PC-3 (cell line): ENCODE measurements around the gene ARL13B. TPM values are rescaled to one million over a fixed set of nuclear protein-coding genes. Genes with fewer than 3 reads are reported as not detected.
A peak's percentile ranks its signal among the peaks of the same experiment; 100 is the strongest.

ENCODE experiments used
- ATAC-seq: fragments of 200-7000 bp; cut with Tn5 transposase; 2 replicates; pipeline ENCODE4 v1.9.1; 2020; ENCODE audit warnings: mild to moderate bottlenecking, moderate library complexity
- BruUV-seq: library from RNA; stranded (reverse); fragments of 400-500 nt; replicated peaks from 2 replicates; lab custom pipeline; 2021; lab: Mats Ljungman, UMichigan
- CTCF ChIA-PET: fragments of 300-600 bp; sonication (Branson Sonifier 250); formaldehyde crosslinking; loops from one replicate; lab custom pipeline; 2022; ENCODE audit warnings: antibody characterized with exemption; lab: Charles Lee
- POLR2A ChIA-PET: fragments of 300-600 bp; sonication (Branson Sonifier 250); formaldehyde crosslinking; loops from one replicate; lab custom pipeline; 2022; ENCODE audit warnings: antibody characterized with exemption; ENCODE audit not compliant: unreplicated experiment; lab: Charles Lee
- DNase-seq: peaks from one replicate; pipeline ENCODE4 v3.0.0-alpha.2; 2015
- H2AFZ ChIP-seq: fragments of 300-600 bp; sonication (generic); 2 replicates; pipeline ENCODE4 v1.6.0; 2016; ENCODE audit warnings: antibody characterized with exemption, low read length
- H3F3A ChIP-seq: fragments of 300-600 bp; sonication (generic); one replicate; pipeline ENCODE4 v1.6.0; 2017; ENCODE audit warnings: antibody characterized with exemption, low read length, control low read depth, mild to moderate bottlenecking; ENCODE audit not compliant: unreplicated experiment
- H3K27ac ChIP-seq: fragments of 300-600 bp; sonication (generic); 2 replicates; pipeline ENCODE4 v1.5.1; 2016; ENCODE audit warnings: mild to moderate bottlenecking, low read length
- H3K27me3 ChIP-seq: fragments of 300-600 bp; sonication (generic); 2 replicates; pipeline ENCODE4 v1.6.1; 2016; ENCODE audit warnings: low read length, mixed read lengths
- H3K36me3 ChIP-seq: fragments of 300-600 bp; sonication (generic); 2 replicates; pipeline ENCODE4 v1.6.1; 2016; ENCODE audit warnings: low read depth, mixed run types, low read length, mixed read lengths
- H3K4me1 ChIP-seq: fragments of 300-600 bp; sonication (generic); 2 replicates; pipeline ENCODE4 v1.5.1; 2016; ENCODE audit warnings: low read length; ENCODE audit not compliant: insufficient read depth
- H3K4me2 ChIP-seq: fragments of 300-600 bp; sonication (generic); 2 replicates; pipeline ENCODE4 v1.6.0; 2016; ENCODE audit warnings: low read length
- H3K4me3 ChIP-seq: fragments of 300-600 bp; sonication (generic); 2 replicates; pipeline ENCODE4 v1.5.1; 2016; ENCODE audit warnings: mild to moderate bottlenecking, low read length, mixed read lengths
- H3K79me2 ChIP-seq: fragments of 300-600 bp; sonication (generic); 2 replicates; pipeline ENCODE4 v1.6.1; 2017; ENCODE audit warnings: low read length, mixed read lengths
- H3K9ac ChIP-seq: fragments of 300-600 bp; sonication (generic); 2 replicates; pipeline ENCODE4 v1.6.0; 2016; ENCODE audit warnings: mild to moderate bottlenecking, low read length
- H3K9me2 ChIP-seq: fragments of 300-600 bp; sonication (generic); replicated peaks from 2 replicates; pipeline ENCODE4 v1.6.1; 2016; ENCODE audit warnings: mixed run types, low read length, mixed read lengths
- H3K9me3 ChIP-seq: fragments of 300-600 bp; sonication (generic); 2 replicates; pipeline ENCODE4 v1.6.1; 2016; ENCODE audit warnings: low read length, mixed read lengths
- H4K20me1 ChIP-seq: fragments of 300-600 bp; sonication (generic); 2 replicates; pipeline ENCODE4 v1.6.1; 2016; ENCODE audit warnings: low read length, mixed read lengths
- EZH2 ChIP-seq: fragments of 300-600 bp; sonication (generic); IDR thresholded peaks from one replicate; pipeline ENCODE4 v1.6.1; 2017; ENCODE audit warnings: antibody characterized with exemption, mild to moderate bottlenecking, low read length; ENCODE audit not compliant: unreplicated experiment
- EZH2phosphoT487 ChIP-seq: fragments of 300-600 bp; sonication (generic); IDR thresholded peaks from 2 replicates; pipeline ENCODE4 v1.6.1; 2018; ENCODE audit warnings: mild to moderate bottlenecking, antibody characterized with exemption, low read length, borderline replicate concordance
- intact Hi-C: fragments of 100-400 bp; cut with micrococcal nuclease; formaldehyde crosslinking; loops from 2 replicates; pipeline ENCODE4 v1.9.0; 2023
- total RNA-seq: library from RNA; depleted of rRNA; stranded (reverse); fragments of >200 nt; gene quantifications from 2 replicates; pipeline ENCODE4 v1.2.3, GENCODE V29; 2014
- TF ChIP-seq, protein P1 (sequence below): fragments of 300-600 bp; sonication (generic); conservative IDR thresholded peaks from 2 replicates; pipeline ENCODE4 v1.5.1; 2017; ENCODE audit warnings: antibody characterized with exemption, low read depth, mild to moderate bottlenecking, low read length

Gene ARL13B
- total RNA-seq, 1 experiment from 2014 or later = 10.7 TPM

- TF ChIP-seq EZH2 = no peak
- TF ChIP-seq, protein P1, sequence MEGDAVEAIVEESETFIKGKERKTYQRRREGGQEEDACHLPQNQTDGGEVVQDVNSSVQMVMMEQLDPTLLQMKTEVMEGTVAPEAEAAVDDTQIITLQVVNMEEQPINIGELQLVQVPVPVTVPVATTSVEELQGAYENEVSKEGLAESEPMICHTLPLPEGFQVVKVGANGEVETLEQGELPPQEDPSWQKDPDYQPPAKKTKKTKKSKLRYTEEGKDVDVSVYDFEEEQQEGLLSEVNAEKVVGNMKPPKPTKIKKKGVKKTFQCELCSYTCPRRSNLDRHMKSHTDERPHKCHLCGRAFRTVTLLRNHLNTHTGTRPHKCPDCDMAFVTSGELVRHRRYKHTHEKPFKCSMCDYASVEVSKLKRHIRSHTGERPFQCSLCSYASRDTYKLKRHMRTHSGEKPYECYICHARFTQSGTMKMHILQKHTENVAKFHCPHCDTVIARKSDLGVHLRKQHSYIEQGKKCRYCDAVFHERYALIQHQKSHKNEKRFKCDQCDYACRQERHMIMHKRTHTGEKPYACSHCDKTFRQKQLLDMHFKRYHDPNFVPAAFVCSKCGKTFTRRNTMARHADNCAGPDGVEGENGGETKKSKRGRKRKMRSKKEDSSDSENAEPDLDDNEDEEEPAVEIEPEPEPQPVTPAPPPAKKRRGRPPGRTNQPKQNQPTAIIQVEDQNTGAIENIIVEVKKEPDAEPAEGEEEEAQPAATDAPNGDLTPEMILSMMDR = no peak
- TF ChIP-seq EZH2phosphoT487 = no peak
- H3K27me3 ChIP-seq = no peaks in the 10 kb centered on the region
- ATAC-seq = no peak
These were observed 3.5 kb downstream of the ARL13B start for GRCh38 chr3:93983408-93983807.

GRCh38 chr3:93984618-93985017 lies 4.7 kb downstream of the ARL13B start:
- no TSS peak for BruUV-seq
- DNase-seq = no peak
- Histone ChIP-seq H3K9me2 (no peaks in the 10 kb centered on the region), H3K9me3 (no peaks in the 10 kb centered on the region), H3K9ac (no peak overlapping the region), H2AFZ (no peak overlapping the region), H3K79me2 (peaks cover 43% of the 10 kb centered on the region), H3K27ac (no peak overlapping the region), H3K4me3 (no peak overlapping the region), H3K36me3 (no peaks in the 10 kb centered on the region), H3K27me3 (no peaks in the 10 kb centered on the region), H3F3A (no peaks in the 10 kb centered on the region), H3K4me1 (peaks cover 27% of the 10 kb centered on the region; the same call in 1 of the 2 replicates), H3K4me2 (no peak overlapping the region), H4K20me1 (no peaks in the 10 kb centered on the region)
- CTCF ChIA-PET = no interaction called here
- TF ChIP-seq EZH2phosphoT487 (no peak), EZH2 (no peak)
- TF ChIP-seq, protein P1 = no peak
- ATAC-seq = no peak
- intact Hi-C loops = no loop called here
- POLR2A ChIA-PET = no interaction called here

More at GRCh38 chr3:93983408-93983807, 3.5 kb downstream of the ARL13B start:
- no TSS peak for BruUV-seq
- CTCF ChIA-PET = no interaction called here
- no peaks in the 10 kb centered on the region for H3F3A ChIP-seq
- H3K9me2 ChIP-seq = no peaks in the 10 kb centered on the region
- intact Hi-C loops = no loop called here
- no peak overlapping the region for H3K27ac ChIP-seq
- H3K4me3 ChIP-seq = no peak overlapping the region
- H2AFZ ChIP-seq = no peak overlapping the region
- no peaks in the 10 kb centered on the region for H4K20me1 ChIP-seq
- peaks cover 29% of the 10 kb centered on the region; the same call in 1 of the 2 replicates for H3K4me1 ChIP-seq
- H3K4me2 ChIP-seq = no peak overlapping the region
- no peaks in the 10 kb centered on the region for H3K9me3 ChIP-seq
- peaks cover 43% of the 10 kb centered on the region for H3K79me2 ChIP-seq
- POLR2A ChIA-PET = no interaction called here
- H3K36me3 ChIP-seq = no peaks in the 10 kb centered on the region
- no peak for DNase-seq
- H3K9ac ChIP-seq = no peak overlapping the region

DNA sequence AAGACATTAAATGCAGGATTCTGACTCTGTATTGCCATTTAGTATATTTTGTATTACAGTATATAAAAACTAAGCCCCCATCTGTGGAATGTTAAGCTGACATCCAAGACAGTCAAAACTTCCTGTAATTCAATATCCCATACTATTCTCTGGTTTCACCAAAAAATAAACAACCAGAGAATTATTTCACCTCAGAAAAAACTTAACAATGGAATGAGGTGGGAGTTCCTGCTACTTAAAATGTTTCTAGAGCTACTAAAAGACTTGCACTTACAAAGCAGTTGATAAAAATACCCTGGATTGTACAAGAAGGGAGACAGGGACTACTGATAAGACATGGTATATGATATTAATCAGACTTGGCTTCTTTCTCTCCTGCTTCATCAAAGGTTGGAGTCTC lies 8.3 kb downstream of the ARL13B start:
- peak overlapping the region; percentile 0; the same call in 1 of the 2 replicates for H3K4me2 ChIP-seq
- POLR2A ChIA-PET = no interaction called here
- BruUV-seq = no TSS peak
- no peaks in the 10 kb centered on the region for H3K9me3 ChIP-seq
- intact Hi-C loops = no loop called here
- H3K27me3 ChIP-seq = no peaks in the 10 kb centered on the region
- no peak overlapping the region for H3K9ac ChIP-seq
- no peaks in the 10 kb centered on the region for H3K9me2 ChIP-seq
- no peak overlapping the region for H3K27ac ChIP-seq
- TF ChIP-seq, protein P1 = no peak
- no peak for TF ChIP-seq EZH2phosphoT487
- no peak for TF ChIP-seq EZH2
- peak; percentile 13 for DNase-seq
- H4K20me1 ChIP-seq = no peaks in the 10 kb centered on the region
- H3F3A ChIP-seq = no peaks in the 10 kb centered on the region
- CTCF ChIA-PET = no interaction called here
- ATAC-seq = peak; percentile 71
- H3K36me3 ChIP-seq = no peaks in the 10 kb centered on the region
- H3K4me1 ChIP-seq = peaks cover 10% of the 10 kb centered on the region; the same call in 1 of the 2 replicates
- no peak overlapping the region for H3K4me3 ChIP-seq
- peaks cover 14% of the 10 kb centered on the region for H3K79me2 ChIP-seq
- no peak overlapping the region for H2AFZ ChIP-seq
